Activated CD4-positive, alpha-beta T cell treated with anti-CD3 and anti-CD28 coated beads, Interleukin-2, amount 10 ng/mL, durations not matched to agents 24 days and 14 days (primary cell): Measurements from ENCODE around the gene SPEM1. TPM values are rescaled to one million over a fixed set of nuclear protein-coding genes. Genes with fewer than 3 reads are reported as not detected.

Experiments
- DNase-seq: peaks from one replicate; pipeline ENCODE4 v3.0.0; 2022
- H3K27ac Mint-ChIP-seq: one replicate; pipeline ENCODE4 v1.8.0; 2022; ENCODE audit warnings: mild to moderate bottlenecking, mixed read lengths
- H3K27me3 Mint-ChIP-seq: one replicate; pipeline ENCODE4 v1.8.0; 2022; ENCODE audit warnings: mixed read lengths
- H3K36me3 Mint-ChIP-seq: one replicate; pipeline ENCODE4 v1.8.0; 2022; ENCODE audit warnings: low read depth, mild to moderate bottlenecking, mixed read lengths
- H3K4me1 Mint-ChIP-seq: one replicate; pipeline ENCODE4 v1.8.0; 2021; ENCODE audit warnings: mixed read lengths
- H3K4me3 Mint-ChIP-seq: one replicate; pipeline ENCODE4 v1.8.0; 2022; ENCODE audit warnings: mild to moderate bottlenecking, moderate library complexity, mixed read lengths
- H3K9me3 Mint-ChIP-seq: one replicate; pipeline ENCODE4 v1.8.0; 2021; ENCODE audit warnings: mixed read lengths
- intact Hi-C: fragments of 100-400 bp; cut with micrococcal nuclease; formaldehyde crosslinking; loops from one replicate; pipeline ENCODE4 v1.15.1; 2023
- total RNA-seq: library from RNA; stranded (reverse); gene quantifications from 2 replicates; pipeline ENCODE4 v1.2.3, GENCODE V29; 2022

SPEM1 gene
- not detected in 2 replicates for total RNA-seq

- DNase-seq: no peak
- no peak within 1 kb of the TSS for H3K27ac Mint-ChIP-seq
- no peak within 1 kb of the TSS for H3K4me3 Mint-ChIP-seq
- H3K36me3 Mint-ChIP-seq: no peaks in the 10 kb centered on the region
- intact Hi-C loops: no loop called here
- no peaks in the 10 kb centered on the region for H3K4me1 Mint-ChIP-seq
- no peaks in the 10 kb centered on the region for H3K9me3 Mint-ChIP-seq
- H3K27me3 Mint-ChIP-seq: no peaks in the 10 kb centered on the region
These were observed at the start of gene SPEM1 for GRCh38 chr17:7419819-7420610. TSS of gene SPEM1 (plus strand) at chr17:7420324. CDS start at chr17:7420385, 61 bp downstream.

GRCh38 chr17:7370853-7371252 is 49.3 kb upstream of the SPEM1 start:
- Mint-ChIP-seq H3K9me3 (no peaks in the 10 kb centered on the region), H3K4me1 (no peaks in the 10 kb centered on the region), H3K27ac (no peak overlapping the region)

GRCh38 chr17:7374353-7374752 is 45.8 kb upstream of the SPEM1 start:
- Mint-ChIP-seq H3K27ac (no peak overlapping the region), H3K4me3 (no peak overlapping the region), H3K36me3 (no peaks in the 10 kb centered on the region), H3K4me1 (no peaks in the 10 kb centered on the region), H3K27me3 (peaks cover 21% of the 10 kb centered on the region), H3K9me3 (peaks cover 5% of the 10 kb centered on the region)
- intact Hi-C loops: no loop called here
- no peak for DNase-seq

More at GRCh38 chr17:7370853-7371252, 49.3 kb upstream of the SPEM1 start:
- no peaks in the 10 kb centered on the region for H3K36me3 Mint-ChIP-seq
- no peak for DNase-seq
- H3K27me3 Mint-ChIP-seq: peaks cover 14% of the 10 kb centered on the region
- H3K4me3 Mint-ChIP-seq: no peak overlapping the region
- intact Hi-C loops: no loop called here

GRCh38 chr17:7379134-7379533 is 41.0 kb upstream of the SPEM1 start:
- intact Hi-C loops: no loop called here
- H3K27ac Mint-ChIP-seq: no peak overlapping the region
- no peak for DNase-seq
- H3K9me3 Mint-ChIP-seq: peaks cover 9% of the 10 kb centered on the region
- peaks cover 42% of the 10 kb centered on the region for H3K27me3 Mint-ChIP-seq
- no peak overlapping the region for H3K4me3 Mint-ChIP-seq
- no peaks in the 10 kb centered on the region for H3K4me1 Mint-ChIP-seq
- no peaks in the 10 kb centered on the region for H3K36me3 Mint-ChIP-seq

- DNase-seq: no peak
- intact Hi-C loops: no loop called here
- H3K9me3 Mint-ChIP-seq: peaks cover 9% of the 10 kb centered on the region
- no peaks in the 10 kb centered on the region for H3K36me3 Mint-ChIP-seq
- H3K4me3 Mint-ChIP-seq: no peak overlapping the region
- H3K27ac Mint-ChIP-seq: no peak overlapping the region
- H3K4me1 Mint-ChIP-seq: peaks cover 4% of the 10 kb centered on the region
- H3K27me3 Mint-ChIP-seq: peaks cover 40% of the 10 kb centered on the region
These were observed 39.8 kb upstream of the SPEM1 start for GRCh38 chr17:7380321-7380720.

- Mint-ChIP-seq H3K4me3 (no peak within 1 kb of the TSS), H3K27ac (no peak within 1 kb of the TSS), H3K27me3 (peaks cover 40% of the 10 kb centered on the region), H3K4me1 (peaks cover 4% of the 10 kb centered on the region), H3K9me3 (peaks cover 9% of the 10 kb centered on the region), H3K36me3 (no peaks in the 10 kb centered on the region)
- no peak for DNase-seq
- intact Hi-C loops: no loop called here
These were observed 39.1 kb upstream of the SPEM1 start, which contains the start of gene TNK1 for GRCh38 chr17:7380855-7381683. TSS of gene TNK1 (plus strand) at chr17:7381089. CDS start at chr17:7382927, 1,838 bp downstream.

GRCh38 chr17:7382901-7383300 is 37.2 kb upstream of the SPEM1 start:
- peaks cover 9% of the 10 kb centered on the region for H3K9me3 Mint-ChIP-seq

GRCh38 chr17:7383371-7383741 is 36.8 kb upstream of the SPEM1 start:
- Mint-ChIP-seq H3K27me3 (peaks cover 33% of the 10 kb centered on the region), H3K4me3 (peak overlapping the region; percentile 77), H3K9me3 (peaks cover 9% of the 10 kb centered on the region), H3K27ac (no peak overlapping the region), H3K4me1 (peaks cover 4% of the 10 kb centered on the region), H3K36me3 (peaks cover 1% of the 10 kb centered on the region)
- intact Hi-C loops: no loop called here
- DNase-seq: no peak

More at GRCh38 chr17:7382901-7383300, 37.2 kb upstream of the SPEM1 start:
- no peaks in the 10 kb centered on the region for H3K36me3 Mint-ChIP-seq
- DNase-seq: no peak
- peaks cover 4% of the 10 kb centered on the region for H3K4me1 Mint-ChIP-seq
- intact Hi-C loops: no loop called here
- H3K4me3 Mint-ChIP-seq: peak overlapping the region; percentile 15
- no peak overlapping the region for H3K27ac Mint-ChIP-seq
- peaks cover 33% of the 10 kb centered on the region for H3K27me3 Mint-ChIP-seq

GRCh38 chr17:7383742-7384488 is 36.2 kb upstream of the SPEM1 start:
- peak; percentile 94 for DNase-seq
- H3K36me3 Mint-ChIP-seq: peaks cover 3% of the 10 kb centered on the region
- peak overlapping the region; percentile 77 for H3K4me3 Mint-ChIP-seq
- H3K27me3 Mint-ChIP-seq: peaks cover 31% of the 10 kb centered on the region
- peaks cover 4% of the 10 kb centered on the region for H3K4me1 Mint-ChIP-seq
- intact Hi-C loops: loop anchor here (1.0 kb wide), 1 partner anchor 20 kb away; the partner anchor contains the start of gene TMEM256
- H3K9me3 Mint-ChIP-seq: peaks cover 9% of the 10 kb centered on the region
- peak overlapping the region; percentile 69 for H3K27ac Mint-ChIP-seq

GRCh38 chr17:7384489-7385081 is 35.5 kb upstream of the SPEM1 start:
- DNase-seq: no peak
- intact Hi-C loops: loop anchor here (1.0 kb wide), 1 partner anchor 20 kb away; the partner anchor contains the start of gene TMEM256
- peaks cover 4% of the 10 kb centered on the region for H3K4me1 Mint-ChIP-seq
- H3K27ac Mint-ChIP-seq: peak overlapping the region; percentile 69
- peaks cover 10% of the 10 kb centered on the region for H3K36me3 Mint-ChIP-seq
- H3K27me3 Mint-ChIP-seq: peaks cover 24% of the 10 kb centered on the region
- peak overlapping the region; percentile 77 for H3K4me3 Mint-ChIP-seq
- peaks cover 2% of the 10 kb centered on the region for H3K9me3 Mint-ChIP-seq

GRCh38 chr17:7388856-7389255 is 31.3 kb upstream of the SPEM1 start:
- Mint-ChIP-seq H3K4me3 (no peak overlapping the region), H3K9me3 (no peaks in the 10 kb centered on the region), H3K36me3 (peaks cover 23% of the 10 kb centered on the region), H3K4me1 (peaks cover 23% of the 10 kb centered on the region), H3K27ac (no peak overlapping the region), H3K27me3 (no peaks in the 10 kb centered on the region)
- intact Hi-C loops: no loop called here
- DNase-seq: no peak

- peaks cover 24% of the 10 kb centered on the region for H3K4me1 Mint-ChIP-seq
- H3K27me3 Mint-ChIP-seq: no peaks in the 10 kb centered on the region
- H3K27ac Mint-ChIP-seq: no peak overlapping the region
- peaks cover 25% of the 10 kb centered on the region for H3K36me3 Mint-ChIP-seq
- no peak overlapping the region for H3K4me3 Mint-ChIP-seq
- intact Hi-C loops: no loop called here
- H3K9me3 Mint-ChIP-seq: no peaks in the 10 kb centered on the region
- DNase-seq: no peak
These were observed 29.9 kb upstream of the SPEM1 start for GRCh38 chr17:7389924-7390910.
